Endothelial cell of umbilical vein (primary cell): Measurements from ENCODE around the gene GAK. TPM values are rescaled to one million over a fixed set of nuclear protein-coding genes. Genes with fewer than 3 reads are reported as not detected.

ENCODE experiments used
- BruUV-seq: library from RNA; stranded (reverse); fragments of 400-500 nt; replicated peaks from 2 replicates; lab custom pipeline; 2021; lab: Mats Ljungman, UMichigan
- CTCF ChIA-PET: fragments of 300-600, 350-600 bp; sonication (Branson Sonifier 250); formaldehyde crosslinking; loops from one replicate; lab custom pipeline; 2021; ENCODE audit warnings: antibody characterized with exemption, inconsistent platforms; lab: Charles Lee
- POLR2A ChIA-PET: fragments of 300-600, 350-600 bp; sonication (Branson Sonifier 250); formaldehyde crosslinking; loops from one replicate; lab custom pipeline; 2021; ENCODE audit warnings: antibody characterized with exemption, inconsistent platforms; lab: Charles Lee
- DNase-seq: peaks from one replicate; pipeline ENCODE4 v3.0.0-alpha.2; 2011; ENCODE audit warnings: low read depth, low spot score
- FAIRE-seq: peaks from 2 replicates; lab custom pipeline; 2011; peaks lifted over from hg19 to GRCh38; lab: Jason Lieb, UNC
- H2AFZ ChIP-seq: 2 replicates; pipeline ENCODE4 v1.6.0; 2012; ENCODE audit warnings: low read depth, low read length, control low read depth, inconsistent platforms
- H3K27ac ChIP-seq: 2 replicates; pipeline ENCODE4 v1.5.1; 2011; ENCODE audit warnings: low read depth, mild to moderate bottlenecking, control low read depth, low read length, moderate library complexity; ENCODE audit not compliant: insufficient read depth
- H3K27me3 ChIP-seq, 2 experiments: 2 replicates each; pipeline versions ENCODE4 v1.6.0 to v1.6.1; 2011; ENCODE audit warnings: low read length in 2 of 2, mixed read lengths in 1 of 2; ENCODE audit not compliant: control insufficient read depth in 2 of 2, insufficient read depth in 2 of 2
- H3K36me3 ChIP-seq, 2 experiments: 2 replicates in 1 of 2; 3 replicates in 1 of 2; pipeline ENCODE4 v1.5.1; 2011; ENCODE audit warnings: low read length in 2 of 2, mild to moderate bottlenecking in 1 of 2, moderate library complexity in 1 of 2; ENCODE audit not compliant: control insufficient read depth in 2 of 2, insufficient read depth in 2 of 2; ENCODE audit errors: extremely low read depth in 1 of 2
- H3K4me1 ChIP-seq: 3 replicates; pipeline ENCODE4 v1.5.1; 2011; ENCODE audit warnings: mild to moderate bottlenecking, low read length; ENCODE audit not compliant: control insufficient read depth, insufficient read depth; ENCODE audit errors: extremely low read depth
- H3K4me2 ChIP-seq: 2 replicates; pipeline ENCODE4 v1.6.1; 2011; ENCODE audit warnings: low read length, control low read depth, mixed read lengths; ENCODE audit not compliant: insufficient read depth
- H3K4me3 ChIP-seq, 3 experiments: fragments of 200-600 bp in 1 of 3; sonication (generic), shearing (Covaris generic) in 1 of 3; replicated peaks in 1 of 3; 2 replicates each; pipeline ENCODE4 v1.5.1; 2011 to 2016; ENCODE audit warnings: control low read depth in 3 of 3, low read length in 3 of 3, mild to moderate bottlenecking in 2 of 3, inconsistent platforms in 1 of 3, low read depth in 1 of 3, moderate library complexity in 1 of 3; ENCODE audit not compliant: insufficient read depth in 1 of 3
- H3K79me2 ChIP-seq: 2 replicates; pipeline ENCODE4 v1.6.0; 2012; ENCODE audit warnings: low read length, inconsistent platforms; ENCODE audit not compliant: control insufficient read depth, insufficient read depth
- H3K9ac ChIP-seq: replicated peaks from 2 replicates; pipeline ENCODE3; 2011; ENCODE audit warnings: low read length, control low read depth; ENCODE audit not compliant: insufficient read depth; ENCODE audit errors: extremely low read depth
- H3K9me1 ChIP-seq: replicated peaks from 3 replicates; pipeline ENCODE4 v1.6.0; 2011; ENCODE audit warnings: mild to moderate bottlenecking, low read length; ENCODE audit not compliant: control insufficient read depth, insufficient read depth; ENCODE audit errors: extremely low read depth
- H3K9me3 ChIP-seq: replicated peaks from 2 replicates; pipeline ENCODE4 v1.5.1; 2012; ENCODE audit warnings: low read length, inconsistent platforms; ENCODE audit not compliant: control insufficient read depth, insufficient read depth
- H4K20me1 ChIP-seq: replicated peaks from 2 replicates; pipeline ENCODE3; 2011; ENCODE audit warnings: mild to moderate bottlenecking, low read length; ENCODE audit not compliant: control insufficient read depth, insufficient read depth; ENCODE audit errors: extremely low read depth
- CTCF ChIP-seq, 2 donors: IDR thresholded peaks; 1 replicate in 1 of 2; 2 replicates in 1 of 2; pipeline ENCODE4 v1.5.1; 2011; ENCODE audit warnings: low read length in 2 of 2, mild to moderate bottlenecking in 2 of 2, moderate library complexity in 2 of 2, control low read depth in 1 of 2, inconsistent platforms in 1 of 2, low read depth in 1 of 2; ENCODE audit not compliant: insufficient read depth in 1 of 2; ENCODE audit errors: extremely low read depth in 1 of 2
- EZH2 ChIP-seq: IDR thresholded peaks from 2 replicates; pipeline ENCODE4 v1.6.1; 2012; ENCODE audit warnings: borderline replicate concordance, low read depth, mild to moderate bottlenecking, moderate library complexity, low read length, inconsistent platforms; ENCODE audit not compliant: severe bottlenecking
- FOS ChIP-seq: IDR thresholded peaks from 2 replicates; pipeline ENCODE4 v1.6.1; 2011; ENCODE audit warnings: mild to moderate bottlenecking, low read length, moderate library complexity, borderline replicate concordance; ENCODE audit not compliant: insufficient read depth
- GATA2 ChIP-seq: IDR thresholded peaks from 2 replicates; pipeline ENCODE4 v1.7.0; 2011; ENCODE audit warnings: low read depth, mild to moderate bottlenecking, moderate library complexity, mixed read lengths, low read length; ENCODE audit not compliant: insufficient read length, insufficient read depth
- JUN ChIP-seq: IDR thresholded peaks from 2 replicates; pipeline ENCODE4 v1.6.1; 2011; ENCODE audit warnings: borderline replicate concordance, low read depth; ENCODE audit not compliant: insufficient read length, insufficient read depth
- MAX ChIP-seq: IDR thresholded peaks from 2 replicates; pipeline ENCODE4 v1.6.1; 2011; ENCODE audit not compliant: insufficient read depth, insufficient read length
- MYC ChIP-seq: IDR thresholded peaks from one replicate; pipeline ENCODE4 v1.6.1; 2011; ENCODE audit warnings: mild to moderate bottlenecking, low read depth, low read length
- POLR2A ChIP-seq: IDR thresholded peaks from 2 replicates; pipeline ENCODE4 v1.6.1; 2012; ENCODE audit warnings: low read depth, mild to moderate bottlenecking, control low read depth, low read length
- POLR2AphosphoS5 ChIP-seq: IDR thresholded peaks from 2 replicates; pipeline ENCODE4 v1.6.1; 2012; ENCODE audit warnings: low read depth, mild to moderate bottlenecking, control low read depth, low read length, moderate library complexity; ENCODE audit not compliant: insufficient read depth
- dilution Hi-C: fragments of 300-500 bp; cut with MboI; formaldehyde crosslinking; loops from one replicate; pipeline ENCODE4 v1.15.0; 2019; ENCODE audit warnings: low sequenced_read_pairs; ENCODE audit not compliant: extremely low pct_ligation_motif_present
- intact Hi-C: fragments of 100-400 bp; cut with micrococcal nuclease; formaldehyde crosslinking; loops from one replicate; pipeline ENCODE4 v1.10.0; 2022
- polyA plus RNA-seq, 4 experiments: library from polyadenylated mRNA; depleted of rRNA in 3 of 4; stranded (reverse) in 3 of 4; unstranded in 1 of 4; fragments of >200 nt; gene quantifications; 2 replicates each; pipeline versions ENCODE4 v1.2.1 to v1.2.3, GENCODE V29; 2011 to 2012; ENCODE audit warnings: missing spikeins in 1 of 4
- total RNA-seq: library from RNA; stranded (reverse); gene quantifications from 2 replicates; pipeline ENCODE4 v1.2.3, GENCODE V29; 2021

Gene GAK
- total and polyA plus RNA-seq, 2 donors (not counting 3 experiments of a cell fraction or from before 2014, with no cell fraction given), result 49.6 to 109 TPM

GRCh38 chr4:925171-925570 lies 6.9 kb downstream of the GAK start:
- Histone ChIP-seq H3K27me3 (no peaks in the 10 kb centered on the region), H2AFZ (no peak overlapping the region), H3K79me2 (peaks cover 81% of the 10 kb centered on the region), H3K27ac (no peak overlapping the region), H3K9me3 (no peaks in the 10 kb centered on the region), H4K20me1 (no peaks in the 10 kb centered on the region), H3K4me1 (no peaks in the 10 kb centered on the region), H3K9me1 (no peaks in the 10 kb centered on the region), H3K36me3 (peaks cover 0 to 2% of the 10 kb centered on the region in 2 experiments), H3K9ac (no peak overlapping the region), H3K4me3 (no peak overlapping the region), H3K4me2 (no peak overlapping the region)
- TF ChIP-seq MAX (no peak), JUN (no peak), POLR2AphosphoS5 (no peak), CTCF (IDR thresholded peaks at IDR 0.05; ENCODE audit: extremely low read depth in 1 of 2, insufficient read depth in 1 of 2, low read depth in 1 of 2, low read length in 2 of 2) (no peak), POLR2A (no peak), EZH2 (no peak), GATA2 (no peak), MYC (no peak), FOS (no peak)
- DNase-seq (no peak), FAIRE-seq (no peak)
- BruUV-seq, result no TSS peak
- dilution Hi-C loops (no loop called here), intact Hi-C loops (no loop called here)
- ChIA-PET CTCF (no interaction called here), POLR2A (no interaction called here)
